Calu3 (cell line): ENCODE data around the gene TENM4. TPM values are rescaled to one million over a fixed set of nuclear protein-coding genes. Genes with fewer than 3 reads are reported as not detected.

Source experiments
- BruUV-seq: library from RNA; stranded (reverse); fragments of 400-500 nt; replicated peaks from 2 replicates; lab custom pipeline; 2021; lab: Mats Ljungman, UMichigan
- CTCF ChIA-PET: fragments of 300-600 bp; sonication (Branson Sonifier 250); formaldehyde crosslinking; loops from one replicate; lab custom pipeline; 2022; ENCODE audit warnings: antibody characterized with exemption; lab: Charles Lee
- DNase-seq: peaks from one replicate; pipeline ENCODE4 v3.0.0; 2022
- H3K27ac Mint-ChIP-seq: one replicate; pipeline ENCODE4 v1.8.0; 2022; ENCODE audit warnings: mixed read lengths; ENCODE audit not compliant: unreplicated experiment
- H3K27me3 Mint-ChIP-seq: one replicate; pipeline ENCODE4 v1.8.0; 2022; ENCODE audit warnings: mixed read lengths; ENCODE audit not compliant: unreplicated experiment
- H3K36me3 Mint-ChIP-seq: one replicate; pipeline ENCODE4 v1.8.0; 2022; ENCODE audit warnings: mild to moderate bottlenecking, moderate library complexity, mixed read lengths; ENCODE audit not compliant: insufficient read depth, unreplicated experiment
- H3K4me1 Mint-ChIP-seq: one replicate; pipeline ENCODE4 v1.8.0; 2022; ENCODE audit warnings: mild to moderate bottlenecking, low read depth, mixed read lengths; ENCODE audit not compliant: unreplicated experiment
- H3K4me3 Mint-ChIP-seq: one replicate; pipeline ENCODE4 v1.8.0; 2022; ENCODE audit warnings: mild to moderate bottlenecking, low read depth, moderate library complexity, mixed read lengths; ENCODE audit not compliant: unreplicated experiment
- H3K9me3 Mint-ChIP-seq: one replicate; pipeline ENCODE4 v1.8.0; 2022; ENCODE audit warnings: low read depth, mixed read lengths; ENCODE audit not compliant: unreplicated experiment
- intact Hi-C: fragments of 100-400 bp; cut with micrococcal nuclease; formaldehyde crosslinking; loops from one replicate; pipeline ENCODE4 v1.10.0; 2022; ENCODE audit not compliant: unreplicated experiment
- total RNA-seq: library from RNA; stranded (reverse); gene quantifications from 2 replicates; pipeline ENCODE4 v1.2.3, GENCODE V29; 2022
- TF ChIP-seq, protein P1 (sequence below): fragments of 200-600 bp; IDR thresholded peaks from one replicate; pipeline ENCODE4 v1.8.0; 2022; ENCODE audit warnings: antibody characterized with exemption; ENCODE audit not compliant: unreplicated experiment

The TENM4 gene
- total RNA-seq, 1 experiment from 2014 or later, result not detected

DNA sequence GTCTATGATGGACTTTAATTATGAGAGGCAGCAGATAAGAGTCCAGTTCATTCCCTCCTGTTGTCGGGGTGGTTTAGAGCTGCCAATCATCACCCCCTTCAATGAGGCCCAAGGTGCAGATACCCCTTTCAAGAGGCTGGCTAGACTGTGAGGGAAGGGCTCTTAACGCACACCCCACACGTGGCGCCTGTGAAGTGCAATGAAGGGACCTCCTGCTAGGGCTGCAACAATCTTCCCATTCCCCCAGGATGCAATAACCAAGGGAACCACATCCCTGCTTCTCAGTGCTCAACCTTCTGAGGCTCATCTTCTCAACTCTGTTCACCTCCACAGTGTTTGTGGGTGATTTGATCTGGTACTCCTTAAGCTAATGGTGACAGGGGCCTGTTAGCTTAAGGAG is 19.0 kb downstream of the TENM4 start:
- Mint-ChIP-seq H3K36me3 (no peaks in the 10 kb centered on the region), H3K4me3 (no peak overlapping the region), H3K9me3 (peaks cover 13% of the 10 kb centered on the region), H3K27me3 (no peaks in the 10 kb centered on the region), H3K27ac (no peak overlapping the region), H3K4me1 (no peaks in the 10 kb centered on the region)
- no peak for DNase-seq
- BruUV-seq, result no TSS peak
- TF ChIP-seq, protein P1, sequence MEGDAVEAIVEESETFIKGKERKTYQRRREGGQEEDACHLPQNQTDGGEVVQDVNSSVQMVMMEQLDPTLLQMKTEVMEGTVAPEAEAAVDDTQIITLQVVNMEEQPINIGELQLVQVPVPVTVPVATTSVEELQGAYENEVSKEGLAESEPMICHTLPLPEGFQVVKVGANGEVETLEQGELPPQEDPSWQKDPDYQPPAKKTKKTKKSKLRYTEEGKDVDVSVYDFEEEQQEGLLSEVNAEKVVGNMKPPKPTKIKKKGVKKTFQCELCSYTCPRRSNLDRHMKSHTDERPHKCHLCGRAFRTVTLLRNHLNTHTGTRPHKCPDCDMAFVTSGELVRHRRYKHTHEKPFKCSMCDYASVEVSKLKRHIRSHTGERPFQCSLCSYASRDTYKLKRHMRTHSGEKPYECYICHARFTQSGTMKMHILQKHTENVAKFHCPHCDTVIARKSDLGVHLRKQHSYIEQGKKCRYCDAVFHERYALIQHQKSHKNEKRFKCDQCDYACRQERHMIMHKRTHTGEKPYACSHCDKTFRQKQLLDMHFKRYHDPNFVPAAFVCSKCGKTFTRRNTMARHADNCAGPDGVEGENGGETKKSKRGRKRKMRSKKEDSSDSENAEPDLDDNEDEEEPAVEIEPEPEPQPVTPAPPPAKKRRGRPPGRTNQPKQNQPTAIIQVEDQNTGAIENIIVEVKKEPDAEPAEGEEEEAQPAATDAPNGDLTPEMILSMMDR, result no peak
- CTCF ChIA-PET, result no interaction called here
- intact Hi-C loops, result no loop called here

- no peaks in the 10 kb centered on the region for H3K36me3 Mint-ChIP-seq
- no peak overlapping the region for H3K27ac Mint-ChIP-seq
- H3K4me3 Mint-ChIP-seq, result no peak overlapping the region
- no TSS peak for BruUV-seq
- H3K9me3 Mint-ChIP-seq, result peaks cover 10% of the 10 kb centered on the region
- CTCF ChIA-PET, result interaction anchor here (1.2 kb wide), 1 partner anchor 10 kb away, joined by 3 read pairs; no protein-coding TSS in a partner anchor
- no peaks in the 10 kb centered on the region for H3K4me1 Mint-ChIP-seq
- TF ChIP-seq, protein P1, result no peak
- peak; percentile 36 for DNase-seq
- intact Hi-C loops, result no loop called here
- no peaks in the 10 kb centered on the region for H3K27me3 Mint-ChIP-seq
Observed at GRCh38 chr11:79419120-79419519, 21.7 kb downstream of the TENM4 start.

DNA sequence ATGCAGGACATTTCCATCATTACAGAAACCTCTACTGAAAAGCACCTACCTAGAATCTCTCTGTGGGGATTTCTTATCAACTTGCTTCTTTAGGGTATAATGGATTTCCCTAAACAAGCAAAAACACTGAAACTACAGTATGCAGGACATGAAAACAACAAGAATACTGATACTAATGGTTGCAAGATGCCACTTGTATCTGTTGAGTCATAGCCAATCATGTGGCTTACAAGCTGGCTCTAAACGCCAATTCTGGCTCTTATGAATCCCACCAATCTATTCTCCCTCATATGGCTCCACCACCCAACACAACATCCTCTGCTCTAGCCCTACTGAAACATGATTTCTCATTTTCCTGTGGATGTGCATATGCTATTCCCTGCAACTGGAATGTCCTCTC is 22.6 kb downstream of the TENM4 start:
- no TSS peak for BruUV-seq
- CTCF ChIA-PET, result no interaction called here
- no peak overlapping the region for H3K4me3 Mint-ChIP-seq
- H3K27ac Mint-ChIP-seq, result no peak overlapping the region
- intact Hi-C loops, result no loop called here
- H3K27me3 Mint-ChIP-seq, result no peaks in the 10 kb centered on the region
- peaks cover 8% of the 10 kb centered on the region for H3K9me3 Mint-ChIP-seq
- no peaks in the 10 kb centered on the region for H3K4me1 Mint-ChIP-seq
- no peak for DNase-seq
- no peaks in the 10 kb centered on the region for H3K36me3 Mint-ChIP-seq
- TF ChIP-seq, protein P1, result no peak

- Mint-ChIP-seq H3K27ac (no peak overlapping the region), H3K36me3 (no peaks in the 10 kb centered on the region), H3K4me3 (no peak overlapping the region), H3K4me1 (no peaks in the 10 kb centered on the region), H3K9me3 (peaks cover 8% of the 10 kb centered on the region), H3K27me3 (no peaks in the 10 kb centered on the region)
- no peak for DNase-seq
- BruUV-seq, result no TSS peak
- TF ChIP-seq, protein P1, result no peak
- CTCF ChIA-PET, result no interaction called here
- intact Hi-C loops, result no loop called here
Observed at GRCh38 chr11:79417069-79417920, 23.5 kb downstream of the TENM4 start.
